Uterus (tissue), 4 donors: ENCODE results near the gene LRRTM3. TPM values are rescaled to one million over a fixed set of nuclear protein-coding genes. Genes with fewer than 3 reads are reported as not detected.

ENCODE experiments used
- DNase-seq, 2 donors: peaks; one replicate each; pipeline ENCODE4 v3.0.0-alpha.2; 2019 to 2020
- H3K27ac ChIP-seq, 2 donors: fragments of 200-600 bp; sonication (generic); 1 replicate in 1 of 2; 2 replicates in 1 of 2; pipeline ENCODE4 v1.5.1; 2016 to 2018
- H3K27me3 ChIP-seq, 2 donors: fragments of 200-600 bp; sonication (generic); one replicate each; pipeline ENCODE4 v1.5.1; 2018 to 2019; ENCODE audit warnings: control low read depth in 1 of 2
- H3K36me3 ChIP-seq, 2 donors: fragments of 200-600 bp; sonication (generic); one replicate each; pipeline ENCODE4 v1.5.1; 2019; ENCODE audit warnings: control low read depth in 1 of 2
- H3K4me1 ChIP-seq, 2 donors: fragments of 200-600 bp; sonication (generic); one replicate each; pipeline ENCODE4 v1.5.1; 2018 to 2019; ENCODE audit warnings: control low read depth in 1 of 2
- H3K4me3 ChIP-seq, 2 donors: fragments of 200-600 bp; sonication (generic); 1 replicate in 1 of 2; 2 replicates in 1 of 2; pipeline ENCODE4 v1.5.1; 2018 to 2019; ENCODE audit warnings: mild to moderate bottlenecking in 1 of 2
- H3K9me3 ChIP-seq, 2 donors: fragments of 200-600 bp; sonication (generic); one replicate each; pipeline ENCODE4 v1.5.1; 2019; ENCODE audit warnings: control low read depth in 1 of 2
- CTCF ChIP-seq, 4 experiments: fragments of 200-600 bp in 2 of 4; fragments of 450-650 bp in 2 of 4; sonication (generic) in 2 of 4; IDR thresholded peaks; one replicate each; pipeline ENCODE4 v1.5.1; 2016 to 2019; ENCODE audit warnings: antibody characterized with exemption in 4 of 4, mild to moderate bottlenecking in 2 of 4, moderate library complexity in 1 of 4
- POLR2A ChIP-seq, 2 donors: fragments of 450-650 bp; IDR thresholded peaks; one replicate each; pipeline ENCODE4 v1.6.1; 2016; ENCODE audit warnings: antibody characterized with exemption in 2 of 2, mild to moderate bottlenecking in 1 of 2, moderate library complexity in 1 of 2
- intact Hi-C: fragments of 100-400 bp; cut with DNase I; formaldehyde crosslinking; loops from one replicate; pipeline ENCODE4 v1.15.1; 2023; ENCODE audit warnings: low total_unique reads
- total RNA-seq, 4 donors: library from RNA; depleted of rRNA in 3 of 4; stranded (reverse); fragments of >200 nt in 3 of 4; gene quantifications; one replicate each; pipeline versions ENCODE4 v1.1.0 to v1.2.4, GENCODE V29; 2014 to 2023
- donor health status: DM: yes; HTN: yes; CAD: no.

The LRRTM3 gene
- total RNA-seq, 4 donors from 2014 or later: 0.40 to 1.9 TPM; not detected in 2

GRCh38 chr10:67079126-67079525 lies 153.3 kb downstream of the LRRTM3 start:
- DNase-seq: no peak
- intact Hi-C loops: no loop called here
- Histone ChIP-seq H3K9me3 (no peaks in the 10 kb centered on the region), H3K4me1 (no peaks in the 10 kb centered on the region), H3K36me3 (no peaks in the 10 kb centered on the region), H3K4me3 (no peak overlapping the region), H3K27me3 (no peaks in the 10 kb centered on the region), H3K27ac (no peak overlapping the region)
- TF ChIP-seq CTCF (IDR thresholded peaks at IDR 0.05): no peak

DNA sequence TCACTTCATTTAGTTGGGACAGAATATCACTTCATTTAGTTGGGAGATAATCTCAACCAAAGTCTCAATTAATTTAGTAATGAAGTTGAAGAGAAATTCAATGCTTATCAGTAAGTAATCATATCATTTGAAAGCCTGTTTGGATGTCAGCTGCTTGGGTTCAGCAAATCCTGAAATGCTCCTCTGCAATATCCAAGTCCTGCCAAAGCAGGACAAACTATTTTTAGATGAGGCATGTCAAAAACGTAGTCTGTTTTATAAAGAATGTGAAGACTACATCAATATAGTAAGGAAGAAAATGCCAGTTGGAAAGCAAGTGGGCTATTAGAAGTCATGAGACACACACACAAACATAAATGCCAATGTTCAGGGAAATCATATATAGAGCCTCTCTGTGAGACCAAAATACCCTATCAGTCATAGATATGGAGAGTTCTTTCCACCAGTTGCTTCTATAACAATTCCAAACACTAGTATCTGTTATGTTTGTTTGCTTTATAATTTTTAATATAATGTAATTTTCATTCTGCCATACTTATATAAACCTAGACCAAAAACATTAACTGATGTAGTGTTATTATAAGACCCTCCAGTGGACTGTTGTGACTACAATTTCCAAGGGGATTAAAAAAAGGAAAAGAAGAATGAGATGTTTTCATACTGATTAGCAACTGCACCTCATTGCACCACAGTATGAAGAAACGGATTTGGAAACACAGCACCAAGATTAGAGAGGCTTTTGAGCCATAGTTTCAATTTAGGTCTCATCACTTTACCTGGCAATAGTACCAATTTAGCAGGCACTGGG lies 160.7 kb downstream of the LRRTM3 start:
- Histone ChIP-seq H3K4me1 (no peaks in the 10 kb centered on the region), H3K36me3 (no peaks in the 10 kb centered on the region), H3K9me3 (no peaks in the 10 kb centered on the region), H3K27ac (no peak overlapping the region), H3K27me3 (no peaks in the 10 kb centered on the region), H3K4me3 (no peak overlapping the region)
- TF ChIP-seq CTCF (IDR thresholded peaks at IDR 0.05): no peak
- TF ChIP-seq POLR2A (IDR thresholded peaks at IDR 0.05): no peak
- intact Hi-C loops: no loop called here
- DNase-seq: no peak

- Histone ChIP-seq H3K27ac (no peak overlapping the region), H3K4me3 (no peak overlapping the region), H3K27me3 (no peaks in the 10 kb centered on the region), H3K36me3 (no peaks in the 10 kb centered on the region), H3K9me3 (no peaks in the 10 kb centered on the region), H3K4me1 (no peaks in the 10 kb centered on the region)
- DNase-seq: no peak
- TF ChIP-seq POLR2A (IDR thresholded peaks at IDR 0.05): no peak
- TF ChIP-seq CTCF (IDR thresholded peaks at IDR 0.05): no peak
- intact Hi-C loops: no loop called here
Measured at GRCh38 chr10:67087135-67087425, 161.2 kb downstream of the LRRTM3 start.

- no peaks in the 10 kb centered on the region for H3K27me3 ChIP-seq
- DNase-seq: no peak
- H3K4me3 ChIP-seq: no peak overlapping the region
- intact Hi-C loops: no loop called here
- TF ChIP-seq POLR2A (IDR thresholded peaks at IDR 0.05) (no peak), CTCF (IDR thresholded peaks at IDR 0.05) (no peak)
- H3K36me3 ChIP-seq: no peaks in the 10 kb centered on the region
- no peak overlapping the region for H3K27ac ChIP-seq
- no peaks in the 10 kb centered on the region for H3K4me1 ChIP-seq
- H3K9me3 ChIP-seq: no peaks in the 10 kb centered on the region
Measured at GRCh38 chr10:67088036-67088435, 162.2 kb downstream of the LRRTM3 start.

GRCh38 chr10:67095531-67095930 lies 169.7 kb downstream of the LRRTM3 start:
- DNase-seq: no peak
- TF ChIP-seq CTCF (IDR thresholded peaks at IDR 0.05) (no peak), POLR2A (IDR thresholded peaks at IDR 0.05) (no peak)
- Histone ChIP-seq H3K27ac (no peak overlapping the region), H3K4me1 (no peaks in the 10 kb centered on the region), H3K4me3 (no peak overlapping the region), H3K36me3 (no peaks in the 10 kb centered on the region), H3K9me3 (no peaks in the 10 kb centered on the region), H3K27me3 (no peaks in the 10 kb centered on the region)
- intact Hi-C loops: no loop called here
